ENCODE data around the gene SOAT1.

The SOAT1 gene

GRCh38 chr1:179253286-179253972, 40.2 kb upstream of the SOAT1 start:
- no peak for TF ChIP-seq TAF1 (IDR thresholded peaks at IDR 0.05; ENCODE audit: borderline replicate concordance, insufficient read depth, low read length)
- TF ChIP-seq, protein P1, sequence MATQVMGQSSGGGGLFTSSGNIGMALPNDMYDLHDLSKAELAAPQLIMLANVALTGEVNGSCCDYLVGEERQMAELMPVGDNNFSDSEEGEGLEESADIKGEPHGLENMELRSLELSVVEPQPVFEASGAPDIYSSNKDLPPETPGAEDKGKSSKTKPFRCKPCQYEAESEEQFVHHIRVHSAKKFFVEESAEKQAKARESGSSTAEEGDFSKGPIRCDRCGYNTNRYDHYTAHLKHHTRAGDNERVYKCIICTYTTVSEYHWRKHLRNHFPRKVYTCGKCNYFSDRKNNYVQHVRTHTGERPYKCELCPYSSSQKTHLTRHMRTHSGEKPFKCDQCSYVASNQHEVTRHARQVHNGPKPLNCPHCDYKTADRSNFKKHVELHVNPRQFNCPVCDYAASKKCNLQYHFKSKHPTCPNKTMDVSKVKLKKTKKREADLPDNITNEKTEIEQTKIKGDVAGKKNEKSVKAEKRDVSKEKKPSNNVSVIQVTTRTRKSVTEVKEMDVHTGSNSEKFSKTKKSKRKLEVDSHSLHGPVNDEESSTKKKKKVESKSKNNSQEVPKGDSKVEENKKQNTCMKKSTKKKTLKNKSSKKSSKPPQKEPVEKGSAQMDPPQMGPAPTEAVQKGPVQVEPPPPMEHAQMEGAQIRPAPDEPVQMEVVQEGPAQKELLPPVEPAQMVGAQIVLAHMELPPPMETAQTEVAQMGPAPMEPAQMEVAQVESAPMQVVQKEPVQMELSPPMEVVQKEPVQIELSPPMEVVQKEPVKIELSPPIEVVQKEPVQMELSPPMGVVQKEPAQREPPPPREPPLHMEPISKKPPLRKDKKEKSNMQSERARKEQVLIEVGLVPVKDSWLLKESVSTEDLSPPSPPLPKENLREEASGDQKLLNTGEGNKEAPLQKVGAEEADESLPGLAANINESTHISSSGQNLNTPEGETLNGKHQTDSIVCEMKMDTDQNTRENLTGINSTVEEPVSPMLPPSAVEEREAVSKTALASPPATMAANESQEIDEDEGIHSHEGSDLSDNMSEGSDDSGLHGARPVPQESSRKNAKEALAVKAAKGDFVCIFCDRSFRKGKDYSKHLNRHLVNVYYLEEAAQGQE (IDR thresholded peaks at IDR 0.05; ENCODE audit: insufficient read depth in 1 of 2, low read depth in 2 of 2, low read length in 2 of 2), result no peak
- no peak for TF ChIP-seq FOXP2 (optimal IDR thresholded peaks at IDR 0.05; ENCODE audit: borderline replicate concordance, extremely low read depth, extremely low read length, insufficient read depth)
- TF ChIP-seq POLR2AphosphoS5 (IDR thresholded peaks at IDR 0.05; ENCODE audit: low read depth, low read length), result no peak
- no peak for TF ChIP-seq SIN3A (IDR thresholded peaks at IDR 0.05; ENCODE audit: borderline replicate concordance, insufficient read depth, low read length)

DNA sequence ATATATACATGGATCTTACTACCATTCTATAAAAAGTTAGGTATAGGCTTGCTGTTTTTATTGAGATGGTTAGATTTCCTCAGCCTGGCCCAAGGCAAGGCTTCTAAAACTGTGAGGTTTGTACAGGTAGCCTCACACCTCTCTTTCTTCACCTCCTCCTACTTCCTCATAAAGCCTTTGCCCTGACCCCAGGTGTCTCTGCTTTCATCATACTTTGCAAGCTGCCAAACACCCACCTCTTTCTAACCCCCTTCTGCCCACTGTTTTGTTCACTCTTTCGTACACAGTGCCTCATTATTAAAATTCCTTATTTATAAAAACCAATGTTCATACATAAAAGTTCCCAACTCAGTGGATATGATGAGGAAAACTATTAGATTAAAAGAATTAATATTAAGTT, 31.4 kb upstream of the SOAT1 start:
- TF ChIP-seq, protein P1 (IDR thresholded peaks at IDR 0.05; ENCODE audit: insufficient read depth in 1 of 2, low read depth in 2 of 2, low read length in 2 of 2), result no peak
- TF ChIP-seq FOXP2 (optimal IDR thresholded peaks at IDR 0.05; ENCODE audit: borderline replicate concordance, extremely low read depth, extremely low read length, insufficient read depth) (no peak), SIN3A (IDR thresholded peaks at IDR 0.05; ENCODE audit: borderline replicate concordance, insufficient read depth, low read length) (no peak), TAF1 (IDR thresholded peaks at IDR 0.05; ENCODE audit: borderline replicate concordance, insufficient read depth, low read length) (no peak), POLR2AphosphoS5 (IDR thresholded peaks at IDR 0.05; ENCODE audit: low read depth, low read length) (no peak)

DNA sequence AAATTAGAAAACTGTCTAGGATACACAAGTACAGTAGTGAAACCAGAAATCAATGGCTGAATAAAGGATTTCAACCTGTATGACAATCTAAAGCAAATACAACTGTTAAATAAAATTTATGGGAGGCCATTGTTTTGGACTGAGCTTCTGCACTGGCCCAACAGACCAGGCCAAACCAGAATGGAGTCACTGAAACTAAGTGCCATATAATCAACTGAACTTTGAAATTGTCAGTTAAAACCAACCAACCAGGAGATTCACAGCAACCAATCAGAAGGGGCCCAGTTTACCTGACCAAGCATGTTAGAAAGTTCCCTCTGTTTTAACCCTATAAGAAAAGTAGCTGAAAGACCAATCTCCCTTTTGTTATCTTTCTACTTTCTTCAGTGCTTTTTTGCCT, 30.5 kb upstream of the SOAT1 start:
- TF ChIP-seq TAF1 (IDR thresholded peaks at IDR 0.05; ENCODE audit: borderline replicate concordance, insufficient read depth, low read length) (no peak), FOXP2 (optimal IDR thresholded peaks at IDR 0.05; ENCODE audit: borderline replicate concordance, extremely low read depth, extremely low read length, insufficient read depth) (no peak)
- TF ChIP-seq, protein P1 (IDR thresholded peaks at IDR 0.05; ENCODE audit: insufficient read depth in 1 of 2, low read depth in 2 of 2, low read length in 2 of 2), result no peak

- TF ChIP-seq SIN3A (IDR thresholded peaks at IDR 0.05; ENCODE audit: borderline replicate concordance, insufficient read depth, low read length), result no peak
- TF ChIP-seq FOXP2 (optimal IDR thresholded peaks at IDR 0.05; ENCODE audit: borderline replicate concordance, extremely low read depth, extremely low read length, insufficient read depth), result no peak
- TF ChIP-seq TAF1 (IDR thresholded peaks at IDR 0.05; ENCODE audit: borderline replicate concordance, insufficient read depth, low read length), result no peak
- no peak for TF ChIP-seq POLR2AphosphoS5 (IDR thresholded peaks at IDR 0.05; ENCODE audit: low read depth, low read length)
- TF ChIP-seq, protein P1 (IDR thresholded peaks at IDR 0.05; ENCODE audit: insufficient read depth in 1 of 2, low read depth in 2 of 2, low read length in 2 of 2), result no peak
These were observed 29.1 kb upstream of the SOAT1 start for GRCh38 chr1:179264507-179264906.
